Measurements from ENCODE around the gene PPP1R18. TPM values are rescaled to one million over a fixed set of nuclear protein-coding genes. Genes with fewer than 3 reads are reported as not detected.
A peak's percentile ranks its signal among the peaks of the same experiment; 100 is the strongest.

Gene PPP1R18
- total and polyA plus RNA-seq, 11 donors = 11.9 to 77.2 (median 19.4) TPM

DNA sequence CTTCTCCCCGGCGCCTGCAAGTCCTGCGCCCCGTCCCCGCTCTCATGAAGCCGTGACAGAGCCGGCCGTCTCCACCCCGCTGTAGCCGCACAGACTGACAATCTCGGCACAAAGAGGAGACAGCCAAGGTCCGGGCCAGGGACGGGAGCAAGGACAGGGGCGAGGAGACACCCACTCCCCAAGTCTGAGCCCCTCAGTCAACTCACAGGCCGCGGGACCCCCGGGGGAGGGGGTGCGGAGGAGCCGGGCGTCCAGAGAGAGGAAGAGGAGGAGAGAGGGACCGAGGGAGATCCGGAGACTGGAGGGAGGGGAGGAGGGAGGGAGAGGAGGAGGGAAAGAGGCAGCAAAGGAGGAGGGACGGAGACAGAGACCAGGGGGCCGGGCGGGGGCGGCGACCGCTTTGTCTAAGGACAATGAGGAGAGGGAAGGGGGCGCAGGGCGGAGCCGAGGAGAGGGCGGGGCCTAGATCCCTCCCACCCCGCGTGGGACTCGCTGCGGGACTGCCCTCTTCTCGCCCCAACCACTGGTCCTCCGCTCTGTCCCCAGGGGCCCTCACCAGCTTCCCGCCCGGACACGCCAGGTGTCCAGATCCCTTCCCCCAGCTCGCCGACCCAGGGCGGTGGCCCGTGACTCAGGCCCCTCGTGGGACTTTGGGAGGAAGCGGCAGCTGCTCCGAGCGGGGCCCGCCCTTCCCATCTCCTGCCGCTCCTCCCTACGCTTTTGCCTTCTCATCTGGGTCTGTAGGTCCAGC, 638 bp upstream of the PPP1R18 start:
- no peaks in the 10 kb centered on the region for H3K9me3 ChIP-seq
- WGBS, 4 donors = 0 to 1% (median 1%) methylated on average over 35 to 52 of the region's 52 CpGs
- H3K4me1 ChIP-seq = peaks cover 4 to 78% (median 46%) of the 10 kb centered on the region in 12 donors
- no peak for TF ChIP-seq POLR2A (IDR thresholded peaks at IDR 0.05)
- TF ChIP-seq, protein P1, sequence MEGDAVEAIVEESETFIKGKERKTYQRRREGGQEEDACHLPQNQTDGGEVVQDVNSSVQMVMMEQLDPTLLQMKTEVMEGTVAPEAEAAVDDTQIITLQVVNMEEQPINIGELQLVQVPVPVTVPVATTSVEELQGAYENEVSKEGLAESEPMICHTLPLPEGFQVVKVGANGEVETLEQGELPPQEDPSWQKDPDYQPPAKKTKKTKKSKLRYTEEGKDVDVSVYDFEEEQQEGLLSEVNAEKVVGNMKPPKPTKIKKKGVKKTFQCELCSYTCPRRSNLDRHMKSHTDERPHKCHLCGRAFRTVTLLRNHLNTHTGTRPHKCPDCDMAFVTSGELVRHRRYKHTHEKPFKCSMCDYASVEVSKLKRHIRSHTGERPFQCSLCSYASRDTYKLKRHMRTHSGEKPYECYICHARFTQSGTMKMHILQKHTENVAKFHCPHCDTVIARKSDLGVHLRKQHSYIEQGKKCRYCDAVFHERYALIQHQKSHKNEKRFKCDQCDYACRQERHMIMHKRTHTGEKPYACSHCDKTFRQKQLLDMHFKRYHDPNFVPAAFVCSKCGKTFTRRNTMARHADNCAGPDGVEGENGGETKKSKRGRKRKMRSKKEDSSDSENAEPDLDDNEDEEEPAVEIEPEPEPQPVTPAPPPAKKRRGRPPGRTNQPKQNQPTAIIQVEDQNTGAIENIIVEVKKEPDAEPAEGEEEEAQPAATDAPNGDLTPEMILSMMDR (IDR thresholded peaks at IDR 0.05) = no peak
- DNase-seq (peak; percentile 97 to 99 (median 98)), ATAC-seq (peak; percentile 71 to 85 (median 79))
- H3K27ac ChIP-seq = peak overlapping the region; percentile 92 to 100 (median 98)
- peaks cover 0 to 11% (median 0%) of the 10 kb centered on the region in 9 donors for H3K36me3 ChIP-seq
- intact Hi-C loops (cut with DNase I) = loop anchor here in 8 of 10 donors (1.0 to 10.0 kb wide), 4 partner anchors 33 to 398 kb away; partner anchors contain the start of genes TUBB (in 6 of the 8) and DDR1 (in 1 of the 8)
- H3K27me3 ChIP-seq = no peaks in the 10 kb centered on the region
- H3K4me3 ChIP-seq = peak overlapping the region; percentile 52 to 96 (median 74)

DNA sequence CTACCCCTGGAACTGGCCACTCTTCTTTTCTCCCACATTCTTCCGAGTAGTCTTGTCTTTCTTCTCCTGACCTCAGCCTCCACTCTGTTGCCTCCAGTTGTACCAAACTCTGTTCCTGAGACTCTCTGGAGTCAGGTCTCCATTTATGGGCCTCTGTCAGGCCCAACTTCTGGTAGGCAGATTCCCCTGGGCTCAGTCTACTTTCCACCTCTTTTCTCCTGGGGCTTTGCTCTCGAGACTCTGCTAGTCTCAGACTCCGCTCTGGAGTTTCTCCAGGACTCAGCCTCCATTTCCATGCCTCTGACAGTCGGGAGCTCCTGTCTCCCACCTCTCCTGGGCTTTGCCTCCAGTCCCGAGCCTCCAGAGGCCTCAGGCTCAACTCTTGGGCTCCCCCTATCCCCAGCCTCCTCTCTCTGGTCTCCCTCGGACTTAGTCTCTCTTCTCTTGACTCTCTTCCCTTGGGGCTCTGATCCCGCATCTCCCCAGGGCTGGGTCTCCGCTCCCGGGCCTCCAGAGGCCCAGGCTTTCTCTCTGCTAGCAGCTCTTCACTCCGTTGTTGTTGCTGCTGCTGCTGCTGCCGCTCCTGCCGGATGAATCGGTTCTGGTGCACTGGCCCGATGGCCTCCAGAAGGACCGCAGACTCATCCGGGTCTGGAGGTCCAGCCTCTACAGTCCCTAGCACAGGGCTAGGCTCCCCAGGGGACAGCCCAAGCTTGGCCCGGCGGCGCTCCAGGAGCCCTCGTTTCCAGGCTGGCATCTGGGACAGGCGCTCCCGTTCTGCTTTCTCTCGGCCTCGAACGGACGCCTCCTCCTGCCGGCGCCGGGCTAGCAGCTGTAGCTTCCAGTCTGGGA, 1.1 kb downstream of the PPP1R18 start:
- peak in 1 of 5 donors; percentile 69 for DNase-seq
- WGBS, 4 donors = 32 to 46% (median 39%) methylated on average over 29 of the region's 29 CpGs
- Histone ChIP-seq H3K9me3 (no peaks in the 10 kb centered on the region), H3K4me1 (peaks cover 4 to 86% (median 54%) of the 10 kb centered on the region in 12 donors), H3K27ac (peak overlapping the region; percentile 92 to 100 (median 98)), H3K4me3 (peak overlapping the region; percentile 52 to 96 (median 74)), H3K27me3 (no peaks in the 10 kb centered on the region), H3K36me3 (peaks cover 0 to 24% (median 3%) of the 10 kb centered on the region in 9 donors)
- ATAC-seq = no peak
- TF ChIP-seq, protein P1 (IDR thresholded peaks at IDR 0.05) = peak in 3 of 12 donors; percentile 2 to 26 (median 7)
- no peak for TF ChIP-seq POLR2A (IDR thresholded peaks at IDR 0.05)
- intact Hi-C loops (cut with DNase I) = loop anchor here in 5 of 10 donors (2.0 to 10.0 kb wide), 3 partner anchors 35 to 399 kb away; partner anchors contain the start of genes TUBB (in 4 of the 5) and DDR1 (in 1 of the 5)

DNA sequence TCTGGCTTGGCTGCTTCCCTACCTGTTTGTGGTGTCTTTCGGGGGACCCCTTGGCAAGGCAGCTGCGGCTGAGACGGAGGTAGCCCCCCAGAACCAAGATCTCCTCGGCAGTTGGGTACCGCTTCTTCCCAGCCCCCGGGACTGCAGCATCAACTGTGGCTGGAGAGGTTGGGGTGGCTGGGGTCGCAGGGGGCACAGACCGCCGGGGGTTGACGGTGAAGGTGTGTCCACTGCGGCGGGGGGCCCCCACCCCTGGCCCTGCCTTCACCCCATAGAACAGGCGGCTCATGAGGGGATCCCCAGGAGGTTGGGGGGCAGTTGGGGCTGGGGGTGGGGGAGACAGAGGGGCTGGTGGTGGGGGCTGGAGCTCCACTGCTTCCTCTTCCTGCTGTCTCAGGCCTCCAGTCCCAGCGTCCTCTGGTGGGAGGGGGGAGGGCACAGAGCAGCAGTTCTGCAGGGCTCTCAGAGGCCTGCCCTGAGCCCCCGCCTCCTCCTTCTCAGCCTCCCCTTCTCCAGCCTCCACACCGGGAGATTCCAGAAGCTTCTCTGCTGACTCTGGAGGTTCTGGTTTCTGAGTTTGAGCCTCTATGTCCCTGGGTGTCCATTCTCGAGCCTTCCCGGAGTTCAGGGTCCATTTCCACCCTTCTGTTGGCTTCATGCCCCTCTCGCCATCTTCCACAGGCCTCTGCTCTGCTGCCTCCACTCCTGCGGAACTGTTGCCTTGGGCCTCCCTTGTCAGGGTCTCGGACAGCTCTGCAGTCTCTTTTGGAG, 1.9 kb downstream of the PPP1R18 start:
- peak overlapping the region; percentile 92 to 100 (median 98) for H3K27ac ChIP-seq
- WGBS, 4 donors = 28 to 57% (median 41%) methylated on average over 15 to 21 of the region's 21 CpGs
- peaks cover 0 to 86% (median 54%) of the 10 kb centered on the region in 12 donors for H3K4me1 ChIP-seq
- H3K9me3 ChIP-seq = no peaks in the 10 kb centered on the region
- no peaks in the 10 kb centered on the region for H3K27me3 ChIP-seq
- peak overlapping the region; percentile 52 to 96 (median 74) for H3K4me3 ChIP-seq
- peaks cover 0 to 32% (median 7%) of the 10 kb centered on the region in 9 donors for H3K36me3 ChIP-seq
- no peak for ATAC-seq
- intact Hi-C loops (cut with DNase I) = loop anchor here in 4 of 10 donors (2.0 to 10.0 kb wide), 7 partner anchors 36 to 400 kb away; partner anchors contain the start of genes DDR1 (in 2 of the 4) and TUBB (in 1 of the 4)
- TF ChIP-seq, protein P1 (IDR thresholded peaks at IDR 0.05) = no peak
- TF ChIP-seq POLR2A (IDR thresholded peaks at IDR 0.05) = no peak
- DNase-seq = peak; percentile 74 to 84 (median 78)
